COR-L47 (cell line): ENCODE data around the gene HSPA6.
A peak's percentile ranks its signal among the peaks of the same experiment; 100 is the strongest.
"Not testable (repeated sequence)": the region's sequence is repeated elsewhere in the genome, so short reads cannot be mapped to it uniquely, and the experiment has no call there.

Source experiments
- DNase-seq: peaks from one replicate; lab custom pipeline; 2025; lab: John Stamatoyannopoulos, UW

The HSPA6 gene

GRCh38 chr1:161523817-161524741, at the start of gene HSPA6:
TSS of gene HSPA6 (plus strand) at chr1:161524540. CDS start at chr1:161524659, 119 bp downstream.
- peak; percentile 64 for DNase-seq

- not testable (repeated sequence) for DNase-seq
Measured at GRCh38 chr1:161477711-161478110, 46.6 kb upstream of the HSPA6 start.

- no peak for DNase-seq
Measured at GRCh38 chr1:161478985-161479384, 45.4 kb upstream of the HSPA6 start.

- DNase-seq, result no peak
Measured at GRCh38 chr1:161480381-161481035, 43.8 kb upstream of the HSPA6 start.

- no peak for DNase-seq
Measured at GRCh38 chr1:161481624-161482392, 42.5 kb upstream of the HSPA6 start.

- no peak for DNase-seq
Measured at GRCh38 chr1:161482610-161483009, 41.7 kb upstream of the HSPA6 start.

GRCh38 chr1:161483361-161483760, 41.0 kb upstream of the HSPA6 start:
- DNase-seq, result no peak

GRCh38 chr1:161484613-161485012, 39.7 kb upstream of the HSPA6 start:
- no peak for DNase-seq

- peak; percentile 33 for DNase-seq
Measured at GRCh38 chr1:161486806-161487741, 37.3 kb upstream of the HSPA6 start.

- DNase-seq, result no peak
Measured at GRCh38 chr1:161491472-161491871, 32.9 kb upstream of the HSPA6 start.

- DNase-seq, result no peak
Measured at GRCh38 chr1:161492827-161493226, 31.5 kb upstream of the HSPA6 start.

GRCh38 chr1:161494091-161494735, 30.1 kb upstream of the HSPA6 start:
- DNase-seq, result no peak

- DNase-seq, result no peak
Measured at GRCh38 chr1:161495490-161495889, 28.9 kb upstream of the HSPA6 start.

GRCh38 chr1:161497961-161498360, 26.4 kb upstream of the HSPA6 start:
- DNase-seq, result no peak

GRCh38 chr1:161498646-161499045, 25.7 kb upstream of the HSPA6 start:
- no peak for DNase-seq

GRCh38 chr1:161499099-161500039, 25.0 kb upstream of the HSPA6 start:
- DNase-seq, result no peak

- no peak for DNase-seq
Measured at GRCh38 chr1:161501234-161501633, 23.1 kb upstream of the HSPA6 start.

GRCh38 chr1:161502181-161502580, 22.2 kb upstream of the HSPA6 start:
- DNase-seq, result peak; percentile 16

GRCh38 chr1:161502641-161503393, 21.5 kb upstream of the HSPA6 start:
- DNase-seq, result no peak
